ENCODE results near the gene CFAP74. TPM values are rescaled to one million over a fixed set of nuclear protein-coding genes. Genes with fewer than 3 reads are reported as not detected.
A peak's percentile ranks its signal among the peaks of the same experiment; 100 is the strongest.

Gene CFAP74
- total RNA-seq, 4 donors from 2014 or later, result 0.35 to 1.1 (median 0.83) TPM; not detected in 1

GRCh38 chr1:1873186-1873585 lies 130.4 kb downstream of the CFAP74 start:
- TF ChIP-seq POLR2A (IDR thresholded peaks at IDR 0.05) (no peak), CTCF (IDR thresholded peaks at IDR 0.05) (no peak)
- no peak overlapping the region for H3K4me3 ChIP-seq
- H3K27ac ChIP-seq, result peak overlapping the region in 1 of 4 donors; percentile 60
- peaks cover 11 to 74% (median 16%) of the 10 kb centered on the region in 4 donors for H3K4me1 ChIP-seq
- no peaks in the 10 kb centered on the region for H3K9me3 ChIP-seq
- DNase-seq, result peak in 2 of 3 donors; percentile 74 to 81
- no peaks in the 10 kb centered on the region for H3K27me3 ChIP-seq
- peaks cover 0 to 10% (median 0%) of the 10 kb centered on the region in 3 donors for H3K36me3 ChIP-seq

DNA sequence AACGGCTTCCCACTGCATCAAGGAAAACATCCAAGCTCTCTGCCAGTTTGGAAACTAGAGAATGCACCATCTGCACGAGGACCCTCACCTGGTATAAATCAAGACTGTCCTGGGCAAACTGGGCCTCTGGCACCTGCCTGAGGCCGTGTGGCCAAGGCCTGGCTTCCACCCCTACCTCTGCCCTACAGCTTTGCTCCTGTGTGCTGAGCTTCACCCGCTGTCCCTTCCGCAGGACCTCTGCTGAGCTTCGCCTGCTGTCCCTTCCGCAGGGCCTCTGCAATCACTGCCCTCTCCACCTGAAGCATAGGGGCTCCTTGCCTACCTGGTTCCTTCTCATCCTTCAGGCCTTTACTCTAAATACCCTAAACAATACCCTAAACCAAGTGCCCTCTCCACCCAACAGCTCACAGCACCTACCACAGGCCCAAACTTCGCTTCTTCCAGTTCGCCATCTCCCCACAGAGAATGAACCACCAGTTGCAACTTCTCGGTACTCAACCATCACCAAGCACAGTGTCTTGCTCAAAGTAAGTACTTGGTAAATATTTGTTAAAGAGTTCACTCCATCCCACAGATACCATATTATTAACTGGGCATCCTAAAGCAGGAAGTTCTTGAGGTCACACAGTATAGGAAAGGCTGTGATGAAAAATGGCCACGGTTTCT lies 131.1 kb downstream of the CFAP74 start:
- DNase-seq, result no peak
- no peak overlapping the region for H3K4me3 ChIP-seq
- no peaks in the 10 kb centered on the region for H3K9me3 ChIP-seq
- no peak for TF ChIP-seq CTCF (IDR thresholded peaks at IDR 0.05)
- TF ChIP-seq POLR2A (IDR thresholded peaks at IDR 0.05), result no peak
- peak overlapping the region in 1 of 4 donors; percentile 60 for H3K27ac ChIP-seq
- peaks cover 11 to 69% (median 14%) of the 10 kb centered on the region in 4 donors for H3K4me1 ChIP-seq
- no peaks in the 10 kb centered on the region for H3K27me3 ChIP-seq
- H3K36me3 ChIP-seq, result peaks cover 0 to 10% (median 0%) of the 10 kb centered on the region in 3 donors

Other genes with a start within 250 kb of the CFAP74 start
- gene NADK, start 225.3 kb downstream of the CFAP74 start, total RNA-seq, result 100 to 1,000 TPM; 115 to 210 (median 162) TPM
- 100 to 1,000 TPM; 112 to 266 (median 236) TPM for gene GNB1, start 112.7 kb downstream of the CFAP74 start, total RNA-seq
- not detected for gene CALML6, start 88.5 kb downstream of the CFAP74 start, total RNA-seq
- gene TMEM52, start 84.5 kb downstream of the CFAP74 start, total RNA-seq, result 10 to 100 TPM in 1 of 4 donors, 1 to 10 TPM in 3; 2.2 to 11.6 (median 6.4) TPM
- gene GABRD, start 15.6 kb upstream of the CFAP74 start, total RNA-seq, result not detected
- gene PRKCZ, start 46.6 kb upstream of the CFAP74 start, total RNA-seq, result 100 to 1,000 TPM in 2 of 4 donors, 10 to 100 TPM in 2; 51.2 to 105 (median 93.6) TPM
- 10 to 100 TPM; 16.5 to 31.2 (median 25.4) TPM for gene FAAP20, start 191.0 kb upstream of the CFAP74 start, total RNA-seq
- 10 to 100 TPM; 20.1 to 41.5 (median 37.1) TPM for gene SKI, start 224.5 kb upstream of the CFAP74 start, total RNA-seq

Measured in Peyer's patch (tissue), 4 donors.